ENCODE data around the gene LTB4R2. TPM values are rescaled to one million over a fixed set of nuclear protein-coding genes. Genes with fewer than 3 reads are reported as not detected.

LTB4R2 gene
- total RNA-seq, 1 donor from 2014 or later, result 3.0 TPM

- H3K36me3 ChIP-seq, result peaks cover 4 to 17% of the 10 kb centered on the region in 2 donors
- no peak for DNase-seq (ENCODE audit: low spot score in 2 of 2)
- intact Hi-C loops (cut with DNase I), result no loop called here
- H3K27me3 ChIP-seq, result no peaks in the 10 kb centered on the region
- no peak overlapping the region for H3K4me3 ChIP-seq
- TF ChIP-seq CTCF (IDR thresholded peaks at IDR 0.05), result no peak
- H3K4me1 ChIP-seq, result no peaks in the 10 kb centered on the region
- no peaks in the 10 kb centered on the region for H3K9me3 ChIP-seq
- H3K27ac ChIP-seq, result no peak overlapping the region
Measured at GRCh38 chr14:24263848-24264247, 46.1 kb upstream of the LTB4R2 start.

- Histone ChIP-seq H3K27me3 (no peaks in the 10 kb centered on the region), H3K4me3 (no peak overlapping the region), H3K27ac (no peak overlapping the region), H3K9me3 (no peaks in the 10 kb centered on the region), H3K4me1 (no peaks in the 10 kb centered on the region), H3K36me3 (peaks cover 4 to 21% of the 10 kb centered on the region in 2 donors)
- TF ChIP-seq CTCF (IDR thresholded peaks at IDR 0.05), result no peak
- intact Hi-C loops (cut with DNase I), result no loop called here
- DNase-seq (ENCODE audit: low spot score in 2 of 2), result no peak
Measured at GRCh38 chr14:24264298-24264697, 45.6 kb upstream of the LTB4R2 start.

GRCh38 chr14:24266344-24267244, 43.3 kb upstream of the LTB4R2 start:
- Histone ChIP-seq H3K27me3 (no peaks in the 10 kb centered on the region), H3K4me3 (no peak overlapping the region), H3K9me3 (no peaks in the 10 kb centered on the region), H3K27ac (no peak overlapping the region), H3K36me3 (peaks cover 4 to 26% of the 10 kb centered on the region in 2 donors), H3K4me1 (peaks cover 0 to 4% of the 10 kb centered on the region in 2 donors)
- no peak for TF ChIP-seq CTCF (IDR thresholded peaks at IDR 0.05)
- intact Hi-C loops (cut with DNase I), result no loop called here
- no peak for DNase-seq (ENCODE audit: low spot score in 2 of 2)

- Histone ChIP-seq H3K27ac (no peak overlapping the region), H3K9me3 (no peaks in the 10 kb centered on the region), H3K27me3 (no peaks in the 10 kb centered on the region), H3K4me1 (peaks cover 0 to 8% of the 10 kb centered on the region in 2 donors), H3K4me3 (no peak overlapping the region), H3K36me3 (peaks cover 4 to 26% of the 10 kb centered on the region in 2 donors)
- no peak for TF ChIP-seq CTCF (IDR thresholded peaks at IDR 0.05)
- no peak for DNase-seq (ENCODE audit: low spot score in 2 of 2)
- intact Hi-C loops (cut with DNase I), result no loop called here
Measured at GRCh38 chr14:24267516-24267915, 42.4 kb upstream of the LTB4R2 start.

GRCh38 chr14:24268225-24268624, 41.7 kb upstream of the LTB4R2 start:
- DNase-seq (ENCODE audit: low spot score in 2 of 2), result no peak
- H3K27me3 ChIP-seq, result no peaks in the 10 kb centered on the region
- TF ChIP-seq CTCF (IDR thresholded peaks at IDR 0.05), result no peak
- peaks cover 4 to 26% of the 10 kb centered on the region in 2 donors for H3K36me3 ChIP-seq
- H3K9me3 ChIP-seq, result no peaks in the 10 kb centered on the region
- peaks cover 0 to 8% of the 10 kb centered on the region in 2 donors for H3K4me1 ChIP-seq
- intact Hi-C loops (cut with DNase I), result no loop called here
- H3K4me3 ChIP-seq, result no peak overlapping the region
- no peak overlapping the region for H3K27ac ChIP-seq
